Measurements from ENCODE around the gene BRICD5. TPM values are rescaled to one million over a fixed set of nuclear protein-coding genes. Genes with fewer than 3 reads are reported as not detected.
A peak's percentile ranks its signal among the peaks of the same experiment; 100 is the strongest.
"Not testable (repeated sequence)": the region's sequence is repeated elsewhere in the genome, so short reads cannot be mapped to it uniquely, and the experiment has no call there.

Gene BRICD5
- total RNA-seq (2014; rRNA removed; shearing (Covaris generic); ENCODE audit: low replicate concordance): 0.39 and 1.3 TPM in 2 replicates

DNA sequence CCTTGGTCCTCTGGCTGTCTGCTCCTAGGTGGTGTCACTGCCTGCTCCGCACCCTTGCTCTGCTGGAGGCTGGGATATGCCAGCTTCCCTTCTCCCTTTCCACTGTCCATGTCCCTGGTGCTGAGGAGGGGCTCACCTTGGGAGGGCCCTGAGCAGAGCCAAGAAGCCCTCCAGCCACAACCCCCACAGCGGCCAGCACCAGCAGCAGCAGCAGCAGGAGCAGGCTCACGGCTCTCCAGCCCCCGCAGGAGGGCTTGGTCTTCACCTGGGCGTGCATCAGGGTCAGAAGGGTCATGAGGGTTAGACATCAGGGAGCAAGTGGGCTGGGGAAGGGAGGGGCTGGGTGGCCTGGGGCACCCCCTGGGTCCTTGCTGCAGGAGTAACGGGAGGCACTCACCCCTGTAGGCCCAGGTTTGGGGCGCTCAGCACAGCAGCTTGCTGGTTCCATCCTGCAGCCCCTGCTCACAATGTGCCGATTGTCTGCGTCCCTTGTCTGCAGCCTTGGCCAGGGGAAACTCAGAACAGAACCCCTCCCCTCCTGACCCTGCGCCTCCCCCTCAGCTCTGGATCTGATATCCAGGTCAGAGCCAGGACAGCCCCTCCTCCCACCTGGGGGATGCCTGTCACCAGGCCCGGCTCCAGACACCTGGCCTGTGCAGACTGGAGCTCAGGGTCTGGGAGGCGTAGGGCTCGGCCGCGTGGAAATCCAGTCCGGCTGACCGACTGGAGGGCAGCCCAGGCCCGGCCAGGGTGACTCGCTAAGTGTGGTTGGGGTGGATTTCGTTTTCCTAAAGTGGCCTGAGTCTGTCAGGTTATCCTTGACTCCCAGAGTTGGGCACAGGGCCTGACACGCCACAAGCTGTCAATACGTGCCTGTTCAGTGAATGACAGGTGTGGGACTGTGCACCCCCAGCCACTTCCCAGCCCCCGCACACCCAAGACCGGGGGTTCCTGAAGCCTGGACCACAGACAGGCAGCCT, at the start of gene BRICD5:
Gene BRICD5 (minus strand): TSS at position 478 of the 980 bp plus-strand sequence. CDS start 30 bp downstream, at position 448.
- H3K36me3 ChIP-seq: peaks cover 62% of the 10 kb centered on the region
- DNase-seq: peak; percentile 40

GRCh38 chr16:2260250-2260649, 49.6 kb upstream of the BRICD5 start:
- DNase-seq: no peak
- H3K4me3 ChIP-seq: no peak overlapping the region
- H3K9me3 ChIP-seq: no peaks in the 10 kb centered on the region
- peaks cover 99% of the 10 kb centered on the region for H3K36me3 ChIP-seq
- H3K27me3 ChIP-seq: no peaks in the 10 kb centered on the region

More for the DNA sequence above, at the start of gene BRICD5:
- no peaks in the 10 kb centered on the region for H3K27me3 ChIP-seq
- no peak within 1 kb of the TSS for H3K4me3 ChIP-seq
- no peaks in the 10 kb centered on the region for H3K9me3 ChIP-seq

- H3K9me3 ChIP-seq, DNase-seq, H3K4me3 ChIP-seq, H3K27me3 ChIP-seq: not testable (repeated sequence)
- peaks cover 99% of the 10 kb centered on the region for H3K36me3 ChIP-seq
Measured at GRCh38 chr16:2258530-2258929, 47.9 kb upstream of the BRICD5 start.

DNA sequence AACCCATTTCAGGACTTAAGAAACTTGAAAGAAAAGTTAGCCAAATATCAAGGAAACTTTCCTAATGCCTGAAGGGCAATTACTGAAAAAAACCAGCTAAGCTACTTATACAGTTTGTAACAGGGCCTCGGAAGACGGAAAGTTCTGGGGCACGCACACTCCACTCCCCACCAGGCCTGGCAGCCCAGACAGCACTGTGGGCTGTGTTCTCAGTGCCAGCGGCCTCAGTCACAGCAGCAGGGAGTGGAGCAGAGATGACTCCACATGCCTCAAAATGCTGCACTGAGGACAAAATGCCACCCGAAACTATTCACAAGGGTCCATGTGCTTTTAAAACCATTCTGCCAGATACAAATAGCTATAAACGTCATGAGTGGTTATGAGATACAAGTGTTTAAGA, 47.1 kb upstream of the BRICD5 start:
- H3K27me3 ChIP-seq: no peaks in the 10 kb centered on the region
- H3K4me3 ChIP-seq: no peak overlapping the region
- H3K9me3 ChIP-seq: no peaks in the 10 kb centered on the region
- DNase-seq: no peak
- peaks cover 96% of the 10 kb centered on the region for H3K36me3 ChIP-seq

DNA sequence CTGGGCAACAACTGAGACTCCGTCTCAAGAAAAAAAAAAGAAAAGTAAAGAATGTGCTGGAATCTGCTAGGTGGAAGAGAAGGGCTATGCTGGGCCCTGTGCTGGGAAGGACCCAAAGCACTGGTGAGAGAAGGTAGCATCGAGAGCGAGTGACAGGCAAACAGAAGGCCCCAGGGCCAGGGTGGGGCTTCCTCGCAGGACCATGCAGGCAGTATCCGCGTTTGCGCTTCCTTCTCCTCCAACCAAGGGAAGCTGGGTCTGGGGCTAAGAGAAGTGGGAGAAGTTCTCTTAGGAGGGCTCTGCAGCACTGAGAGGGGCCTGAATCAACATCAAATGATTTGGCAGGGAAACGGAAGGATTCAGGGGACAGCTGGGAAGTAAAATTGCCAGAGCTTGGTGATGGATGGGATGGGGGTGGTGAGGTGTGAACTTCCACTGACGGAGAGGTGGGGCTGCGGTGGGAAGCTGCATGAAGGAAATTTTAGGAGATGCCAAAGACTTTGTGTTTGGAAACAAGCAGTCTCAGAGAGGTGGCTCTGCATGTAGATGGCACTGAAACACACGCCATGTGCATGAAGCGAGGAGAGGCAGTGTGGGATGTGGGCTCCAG, 46.0 kb upstream of the BRICD5 start:
- DNase-seq: no peak
- no peak overlapping the region for H3K4me3 ChIP-seq
- no peaks in the 10 kb centered on the region for H3K27me3 ChIP-seq
- H3K36me3 ChIP-seq: peaks cover 93% of the 10 kb centered on the region
- H3K9me3 ChIP-seq: no peaks in the 10 kb centered on the region

- Histone ChIP-seq H3K27me3 (no peaks in the 10 kb centered on the region), H3K9me3 (no peaks in the 10 kb centered on the region), H3K4me3 (no peak overlapping the region), H3K36me3 (peaks cover 71% of the 10 kb centered on the region)
- DNase-seq: no peak
Measured at GRCh38 chr16:2253293-2253692, 42.6 kb upstream of the BRICD5 start.

GRCh38 chr16:2252806-2253148, 42.1 kb upstream of the BRICD5 start:
- Histone ChIP-seq H3K27me3 (no peaks in the 10 kb centered on the region), H3K9me3 (no peaks in the 10 kb centered on the region), H3K4me3 (no peak overlapping the region), H3K36me3 (peaks cover 71% of the 10 kb centered on the region)
- no peak for DNase-seq

DNA sequence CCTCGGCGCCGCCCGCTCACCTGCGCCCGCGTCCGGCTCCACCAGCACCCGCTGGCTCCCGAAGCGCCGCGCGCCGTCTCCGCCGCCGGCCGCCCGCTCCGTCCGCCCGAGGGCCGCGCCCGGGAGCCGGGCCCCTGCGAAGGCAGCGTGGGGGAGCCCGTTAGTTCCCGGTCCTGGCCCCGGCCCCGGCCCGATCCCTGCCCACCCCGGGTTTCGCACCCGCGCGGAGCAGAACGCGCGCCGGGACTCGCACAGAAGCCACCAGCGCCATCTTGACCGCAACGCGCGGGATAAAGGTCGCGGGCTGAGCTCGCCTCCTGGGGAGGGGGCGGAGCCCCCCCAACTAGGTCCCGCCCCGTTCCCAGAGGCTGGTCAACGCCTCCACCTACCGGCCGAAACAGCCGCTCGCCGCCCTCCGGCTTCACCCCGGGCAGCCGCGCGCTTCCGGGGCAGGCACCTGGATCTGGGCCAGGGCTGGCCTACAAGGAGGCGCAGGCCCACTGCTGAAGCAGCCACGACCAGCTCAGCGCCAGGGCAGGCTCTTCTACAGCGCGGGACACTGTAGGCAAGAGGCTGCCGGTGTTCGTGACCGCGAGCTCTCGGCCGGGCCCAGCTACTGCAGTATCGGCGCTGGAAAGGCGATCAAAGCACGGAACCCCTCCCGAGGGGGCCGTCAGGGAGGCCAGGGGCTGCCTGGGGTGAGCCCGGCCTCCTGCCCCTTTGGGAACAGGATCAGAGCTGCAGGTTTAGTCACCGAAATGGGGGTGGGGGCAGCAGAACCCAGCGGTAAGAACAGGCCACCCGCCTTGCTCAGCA, 40.8 kb upstream of the BRICD5 start, which contains the start of gene ECI1:
Gene ECI1 (minus strand): TSS at position 292 of the 816 bp plus-strand sequence. CDS start 21 bp downstream, at position 271.
- Histone ChIP-seq H3K36me3 (peaks cover 71% of the 10 kb centered on the region), H3K9me3 (no peaks in the 10 kb centered on the region), H3K4me3 (peak within 1 kb of the TSS; percentile 73), H3K27me3 (no peaks in the 10 kb centered on the region)
- peak; percentile 99 for DNase-seq

DNA sequence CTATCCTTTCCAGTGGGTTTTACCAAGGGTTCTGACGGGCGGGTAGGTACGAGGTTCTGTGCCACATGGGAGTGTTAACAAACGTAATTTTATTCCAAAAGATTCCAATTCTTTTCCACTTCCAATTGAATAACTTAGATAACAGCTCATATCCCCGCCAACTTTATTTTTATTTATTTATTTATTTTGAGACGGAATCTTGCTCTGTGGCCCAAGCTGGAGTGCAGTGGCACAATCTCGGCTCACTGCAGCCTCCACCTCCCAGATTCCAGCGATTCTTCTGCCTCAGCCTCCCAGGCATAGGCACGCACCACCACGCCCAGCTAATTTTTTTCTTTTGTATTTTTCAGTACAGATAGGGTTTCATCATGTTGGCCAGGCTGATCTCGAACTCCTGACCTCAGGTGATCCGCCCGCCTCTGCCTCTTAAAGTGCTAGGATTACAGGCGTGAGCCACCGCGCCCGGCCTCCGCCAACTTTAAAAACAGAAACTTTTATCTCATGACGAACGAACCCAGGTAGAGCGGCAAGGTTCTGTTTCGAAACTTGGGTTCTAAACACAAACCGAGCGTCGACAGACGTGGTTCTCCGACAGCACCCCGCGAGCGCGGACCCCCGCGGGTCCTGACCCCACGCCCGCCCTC, 40.1 kb upstream of the BRICD5 start:
- peak; percentile 44 for DNase-seq
- H3K36me3 ChIP-seq: peaks cover 71% of the 10 kb centered on the region
- no peaks in the 10 kb centered on the region for H3K9me3 ChIP-seq
- peak overlapping the region; percentile 73 for H3K4me3 ChIP-seq
- no peaks in the 10 kb centered on the region for H3K27me3 ChIP-seq

GRCh38 chr16:2246301-2246885, 35.7 kb upstream of the BRICD5 start:
- Histone ChIP-seq H3K9me3 (no peaks in the 10 kb centered on the region), H3K4me3 (no peak overlapping the region), H3K27me3 (no peaks in the 10 kb centered on the region), H3K36me3 (peaks cover 72% of the 10 kb centered on the region)
- no peak for DNase-seq

GRCh38 chr16:2244926-2245795, 34.5 kb upstream of the BRICD5 start:
- no peak for DNase-seq
- H3K27me3 ChIP-seq: no peaks in the 10 kb centered on the region
- H3K36me3 ChIP-seq: peaks cover 77% of the 10 kb centered on the region

DNA sequence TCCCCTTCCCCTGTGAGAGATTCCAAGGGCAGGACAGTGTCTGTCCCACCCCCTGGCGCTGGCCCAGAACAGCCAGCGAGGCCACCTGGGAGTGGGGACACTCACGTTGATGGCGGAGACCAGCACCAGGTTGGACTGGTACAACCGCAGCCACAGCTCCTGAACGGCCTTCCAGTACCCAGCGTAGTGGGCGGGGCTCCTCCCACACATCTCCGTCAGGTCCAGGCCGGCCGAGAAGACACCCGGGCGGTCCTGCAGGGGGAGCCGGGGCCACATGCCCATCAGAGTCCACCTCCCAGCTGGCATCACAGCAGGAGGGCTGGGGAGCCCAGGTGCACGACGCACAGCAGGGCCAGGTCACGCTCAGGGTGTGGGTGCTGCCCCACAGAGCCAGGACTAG, 33.6 kb upstream of the BRICD5 start:
- H3K27me3 ChIP-seq: no peaks in the 10 kb centered on the region
- H3K36me3 ChIP-seq: peaks cover 81% of the 10 kb centered on the region
- no peak for DNase-seq
- no peak overlapping the region for H3K4me3 ChIP-seq
- no peaks in the 10 kb centered on the region for H3K9me3 ChIP-seq

More at GRCh38 chr16:2244926-2245795, 34.5 kb upstream of the BRICD5 start:
- Histone ChIP-seq H3K4me3 (no peak overlapping the region), H3K9me3 (no peaks in the 10 kb centered on the region)

- Histone ChIP-seq H3K27me3 (no peaks in the 10 kb centered on the region), H3K36me3 (peaks cover 77% of the 10 kb centered on the region), H3K4me3 (no peak overlapping the region), H3K9me3 (no peaks in the 10 kb centered on the region)
- DNase-seq: no peak
Measured at GRCh38 chr16:2243781-2244180, 33.1 kb upstream of the BRICD5 start.

DNA sequence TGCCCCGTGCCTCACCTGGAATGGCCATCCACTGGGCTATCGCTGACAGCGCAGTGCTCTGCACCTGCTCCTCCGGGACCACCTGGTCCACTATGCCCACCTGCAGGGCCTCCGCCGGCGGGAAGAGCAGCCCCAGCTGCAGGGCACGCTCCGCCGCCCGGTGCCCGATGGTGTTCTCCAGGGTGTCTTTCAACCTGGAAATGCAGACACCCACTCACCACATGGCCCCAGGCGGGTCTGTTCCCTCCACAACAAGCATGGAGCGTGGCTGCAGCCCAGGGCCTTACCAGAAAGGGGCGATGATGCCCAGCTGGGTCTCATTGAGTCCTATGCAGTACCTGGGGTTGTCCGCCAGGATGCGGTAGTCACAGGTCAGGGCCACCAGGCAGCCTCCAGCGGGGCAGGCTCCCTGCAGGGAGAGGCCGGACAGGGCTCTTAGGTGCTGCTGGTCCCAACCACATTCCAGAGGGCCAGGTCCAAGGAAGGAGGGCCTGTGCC, 32.4 kb upstream of the BRICD5 start:
- no peak overlapping the region for H3K4me3 ChIP-seq
- no peaks in the 10 kb centered on the region for H3K9me3 ChIP-seq
- H3K27me3 ChIP-seq: no peaks in the 10 kb centered on the region
- DNase-seq: no peak
- H3K36me3 ChIP-seq: peaks cover 73% of the 10 kb centered on the region

DNA sequence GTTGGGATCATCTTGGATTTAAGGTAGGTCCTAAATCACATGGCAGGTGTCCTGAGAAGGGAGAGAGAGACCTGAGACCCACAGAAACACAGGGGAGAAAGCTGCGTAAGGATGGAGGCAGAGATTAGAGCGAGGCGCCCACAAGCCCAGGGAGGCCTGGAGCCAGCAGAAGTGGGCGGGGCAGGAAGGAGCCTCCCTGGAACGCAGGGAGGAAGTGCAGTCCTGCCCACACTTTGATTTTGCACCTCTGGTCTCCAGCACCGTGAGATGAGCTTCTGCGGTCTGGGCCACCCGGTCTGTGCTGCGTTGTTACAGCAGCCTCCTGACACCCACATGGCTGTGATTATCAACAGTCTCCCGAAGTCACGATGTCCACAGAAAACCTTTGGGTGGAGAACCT, 31.9 kb upstream of the BRICD5 start:
- Histone ChIP-seq H3K4me3 (no peak overlapping the region), H3K9me3 (no peaks in the 10 kb centered on the region), H3K27me3 (no peaks in the 10 kb centered on the region), H3K36me3 (peaks cover 71% of the 10 kb centered on the region)
- DNase-seq: no peak
